Measurements from ENCODE around the gene HCN4.

- TF ChIP-seq CTCF (conservative IDR thresholded peaks at IDR 0.05; ENCODE audit: low read length) (no peak), EZH2phosphoT487 (IDR thresholded peaks at IDR 0.05; ENCODE audit: borderline replicate concordance) (no peak)
Measured at GRCh38 chr15:73391128-73391872, 22.5 kb upstream of the HCN4 start.

All from Loucy (cell line).